ENCODE results near the gene TRPT1. TPM values are rescaled to one million over a fixed set of nuclear protein-coding genes. Genes with fewer than 3 reads are reported as not detected.

TRPT1 gene
- total and polyA plus RNA-seq, 9 of the 15 experiments (the other 6 are each of a cell fraction or from before 2014, with no cell fraction given): 4.6 to 41.7 (median 23.1) TPM

DNA sequence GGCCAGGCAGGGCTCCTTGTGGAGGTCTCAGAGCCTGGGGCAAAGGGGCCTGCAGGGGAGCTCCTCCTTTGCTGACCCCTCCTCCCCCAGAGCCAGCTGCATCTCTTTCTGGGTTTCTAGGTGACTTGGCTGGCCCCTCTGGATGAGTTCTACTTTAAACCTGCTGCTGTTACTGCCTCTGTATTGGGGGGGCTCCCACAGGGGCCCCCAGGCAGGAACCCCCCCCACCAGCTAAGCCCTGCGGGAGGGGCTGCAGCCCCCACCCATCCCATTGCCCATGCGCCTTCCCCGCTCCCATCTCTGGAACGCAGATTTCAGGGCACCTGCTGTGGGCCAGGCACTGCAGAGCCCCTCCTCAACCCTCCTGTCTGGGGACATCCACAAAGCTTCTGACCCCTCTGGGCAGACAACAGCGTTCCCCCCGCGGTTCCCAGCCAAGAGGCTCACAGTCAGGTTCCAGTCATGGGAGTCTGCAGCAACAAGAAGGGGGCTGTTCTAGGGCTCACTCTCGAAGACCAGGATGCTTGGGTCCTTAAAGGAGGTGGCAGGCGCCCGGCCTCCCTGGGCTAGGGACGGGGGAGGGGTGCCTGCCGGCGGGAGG is 24.5 kb upstream of the TRPT1 start:
- H3K4me1 ChIP-seq (replicated peaks in 1 of 2; ENCODE audit: control insufficient read depth in 2 of 2, insufficient read depth in 2 of 2, low read length in 2 of 2): peaks cover 30 to 89% of the 10 kb centered on the region in 2 experiments
- TF ChIP-seq, protein P1, sequence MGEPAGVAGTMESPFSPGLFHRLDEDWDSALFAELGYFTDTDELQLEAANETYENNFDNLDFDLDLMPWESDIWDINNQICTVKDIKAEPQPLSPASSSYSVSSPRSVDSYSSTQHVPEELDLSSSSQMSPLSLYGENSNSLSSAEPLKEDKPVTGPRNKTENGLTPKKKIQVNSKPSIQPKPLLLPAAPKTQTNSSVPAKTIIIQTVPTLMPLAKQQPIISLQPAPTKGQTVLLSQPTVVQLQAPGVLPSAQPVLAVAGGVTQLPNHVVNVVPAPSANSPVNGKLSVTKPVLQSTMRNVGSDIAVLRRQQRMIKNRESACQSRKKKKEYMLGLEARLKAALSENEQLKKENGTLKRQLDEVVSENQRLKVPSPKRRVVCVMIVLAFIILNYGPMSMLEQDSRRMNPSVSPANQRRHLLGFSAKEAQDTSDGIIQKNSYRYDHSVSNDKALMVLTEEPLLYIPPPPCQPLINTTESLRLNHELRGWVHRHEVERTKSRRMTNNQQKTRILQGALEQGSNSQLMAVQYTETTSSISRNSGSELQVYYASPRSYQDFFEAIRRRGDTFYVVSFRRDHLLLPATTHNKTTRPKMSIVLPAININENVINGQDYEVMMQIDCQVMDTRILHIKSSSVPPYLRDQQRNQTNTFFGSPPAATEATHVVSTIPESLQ (CRISPR knock-in tag; IDR thresholded peaks at IDR 0.05): no peak
- TF ChIP-seq NR4A1 (CRISPR knock-in tag; IDR thresholded peaks at IDR 0.05) (no peak), NR4A1 (tag; IDR thresholded peaks at IDR 0.05) (0 out of 2 replicates have a peak, but pooled peaks have one; percentile 30), NONO (IDR thresholded peaks at IDR 0.05; ENCODE audit: low read depth in 2 of 2, low read length in 1 of 2) (peak in 1 of 2 experiments; percentile 11; a peak in 1 of 4 replicates), KDM5B (IDR thresholded peaks at IDR 0.05; ENCODE audit: insufficient replicate concordance, low read depth, low read length) (peak; percentile 16), RAD51 (IDR thresholded peaks at IDR 0.05; ENCODE audit: borderline replicate concordance, low read depth) (no peak), ZNF347 (CRISPR knock-in tag; IDR thresholded peaks at IDR 0.05; ENCODE audit: low read depth) (no peak), FIP1L1 (IDR thresholded peaks at IDR 0.05; ENCODE audit: low read depth, low read length, poor library complexity, severe bottlenecking) (peak; percentile 14), TCFL5 (CRISPR knock-in tag; conservative IDR thresholded peaks at IDR 0.05) (no peak), KDM4B (IDR thresholded peaks at IDR 0.05; ENCODE audit: borderline replicate concordance in 2 of 2, low read depth in 1 of 2) (peak in 1 of 2 experiments; percentile 44; a peak in 1 of 4 replicates), RBM25 (IDR thresholded peaks at IDR 0.05; ENCODE audit: low read depth, low read length, severe bottlenecking) (peak; percentile 57), RBFOX2 (IDR thresholded peaks at IDR 0.05; ENCODE audit: low read depth, low read length) (0 out of 2 replicates have a peak, but pooled peaks have one; percentile 4), YY1 (IDR thresholded peaks at IDR 0.05; ENCODE audit: borderline replicate concordance in 1 of 3, control insufficient read depth in 1 of 3, extremely low read depth in 1 of 3, insufficient read depth in 3 of 3, insufficient read length in 1 of 3, insufficient replicate concordance in 2 of 3, low read depth in 1 of 3, low read length in 2 of 3) (peak in 1 of 3 experiments; percentile 14)
- TF ChIP-seq, protein P2, sequence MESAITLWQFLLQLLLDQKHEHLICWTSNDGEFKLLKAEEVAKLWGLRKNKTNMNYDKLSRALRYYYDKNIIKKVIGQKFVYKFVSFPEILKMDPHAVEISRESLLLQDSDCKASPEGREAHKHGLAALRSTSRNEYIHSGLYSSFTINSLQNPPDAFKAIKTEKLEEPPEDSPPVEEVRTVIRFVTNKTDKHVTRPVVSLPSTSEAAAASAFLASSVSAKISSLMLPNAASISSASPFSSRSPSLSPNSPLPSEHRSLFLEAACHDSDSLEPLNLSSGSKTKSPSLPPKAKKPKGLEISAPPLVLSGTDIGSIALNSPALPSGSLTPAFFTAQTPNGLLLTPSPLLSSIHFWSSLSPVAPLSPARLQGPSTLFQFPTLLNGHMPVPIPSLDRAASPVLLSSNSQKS (CRISPR knock-in tag; IDR thresholded peaks at IDR 0.05): no peak
- TF ChIP-seq, protein P3, sequence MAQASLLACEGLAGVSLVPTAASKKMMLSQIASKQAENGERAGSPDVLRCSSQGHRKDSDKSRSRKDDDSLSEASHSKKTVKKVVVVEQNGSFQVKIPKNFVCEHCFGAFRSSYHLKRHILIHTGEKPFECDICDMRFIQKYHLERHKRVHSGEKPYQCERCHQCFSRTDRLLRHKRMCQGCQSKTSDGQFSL (CRISPR knock-in tag; IDR thresholded peaks at IDR 0.05): 0 out of 2 replicates have a peak, but pooled peaks have one; percentile 10
- TF ChIP-seq, protein P3 (tag; IDR thresholded peaks at IDR 0.05): no peak

More for the DNA sequence above, 24.5 kb upstream of the TRPT1 start:
- peak overlapping the region; percentile 94 for H2AFZ ChIP-seq (ENCODE audit: low read depth, low read length)
- 9% methylated on average over 10 of the region's 13 CpGs for WGBS (ENCODE audit: insufficient coverage, low coverage, missing lambda C conversion rate)
- BruUV-seq (replicated peaks): no TSS peak
- no peaks in the 10 kb centered on the region for H3K9me1 ChIP-seq (ENCODE audit: control insufficient read depth, insufficient read depth, low read length)
- intact Hi-C loops (cut with micrococcal nuclease): no loop called here
- in situ Hi-C loops (cut with MboI): no loop called here
- ChIA-PET CTCF (ENCODE audit: low intra/inter-chr PET ratio) (interaction anchor here (0.7 kb wide), 1 partner anchor 50 kb away, joined by 3 read pairs; the partner anchor contains the start of gene CATSPERZ), POLR2A (interaction anchor here (0.5 to 7.8 kb wide), 6 partner anchors 9 to 1260 kb away, joined by 3 to 58 read pairs (median 3); partner anchors contain the start of gene FERMT3)
- ATAC-seq (peak; percentile 41), FAIRE-seq (no peak), DNase-seq (ENCODE audit: extremely low read depth in 1 of 4, low spot score in 3 of 4) (peak in 2 of 4 experiments; percentile 69 to 75)
- peaks cover 36% of the 10 kb centered on the region for H3K79me2 ChIP-seq (ENCODE audit: control insufficient read depth, insufficient read depth, low read length)
- H3K4me2 ChIP-seq (ENCODE audit: insufficient read depth, low read length): peak overlapping the region; percentile 88
- peak overlapping the region; percentile 80; the same call in 1 of the 3 replicates for H3K27ac ChIP-seq (ENCODE audit: extremely low read depth, low read depth, low read length)
- H3K27me3 ChIP-seq (ENCODE audit: control insufficient read depth in 2 of 2, insufficient read depth in 2 of 2, low read length in 2 of 2): no peaks in the 10 kb centered on the region
- peaks cover 7% of the 10 kb centered on the region for H4K20me1 ChIP-seq (replicated peaks; ENCODE audit: control insufficient read depth, insufficient read depth, low read length)
- H3K9me3 ChIP-seq (replicated peaks; ENCODE audit: control insufficient read depth, insufficient read depth, low read depth, low read length): no peaks in the 10 kb centered on the region
- peaks cover 32% of the 10 kb centered on the region; the same call in 2 of the 3 replicates for H3K36me3 ChIP-seq (ENCODE audit: control insufficient read depth, insufficient read depth, low read length)
- H3K4me3 ChIP-seq: peak overlapping the region; percentile 87
- H3K9ac ChIP-seq (ENCODE audit: insufficient read depth in 1 of 2, low read depth in 2 of 2, low read length in 2 of 2): peak overlapping the region; percentile 84 to 95; a peak in 3 of 4 replicates
